H9 (cell line): ENCODE measurements around the gene DDX59. TPM values are rescaled to one million over a fixed set of nuclear protein-coding genes. Genes with fewer than 3 reads are reported as not detected.

Experiments used
- DNase-seq: peaks from one replicate; pipeline ENCODE4 v3.0.0-alpha.2; 2017
- H2AFZ ChIP-seq: one replicate; pipeline ENCODE4 v1.6.1; 2013; ENCODE audit warnings: mild to moderate bottlenecking, low read length, control low read depth, moderate library complexity
- H2AK5ac ChIP-seq: 2 replicates; pipeline ENCODE4 v1.6.1; 2013; ENCODE audit warnings: low read length, control low read depth, mixed read lengths; ENCODE audit not compliant: insufficient read length
- H2BK120ac ChIP-seq: one replicate; pipeline ENCODE4 v1.6.1; 2013; ENCODE audit warnings: low read depth, mild to moderate bottlenecking, low read length, control low read depth, inconsistent platforms; ENCODE audit not compliant: poor library complexity, severe bottlenecking
- H2BK12ac ChIP-seq: 2 replicates; pipeline ENCODE4 v1.6.1; 2013; ENCODE audit warnings: low read length, control low read depth, mixed read lengths, low read depth; ENCODE audit not compliant: insufficient read length
- H2BK15ac ChIP-seq: 2 replicates; pipeline ENCODE4 v1.6.1; 2013; ENCODE audit warnings: low read depth, low read length, control low read depth
- H2BK20ac ChIP-seq: one replicate; pipeline ENCODE4 v1.6.1; 2013; ENCODE audit warnings: low read depth, mild to moderate bottlenecking, low read length, control low read depth, inconsistent platforms; ENCODE audit not compliant: poor library complexity, severe bottlenecking
- H2BK5ac ChIP-seq: 2 replicates; pipeline ENCODE4 v1.6.1; 2013; ENCODE audit warnings: low read length, control low read depth, mixed read lengths; ENCODE audit not compliant: insufficient read length
- H3K14ac ChIP-seq: 2 replicates; pipeline ENCODE4 v1.6.1; 2013; ENCODE audit warnings: low read length, control low read depth; ENCODE audit not compliant: insufficient read depth
- H3K18ac ChIP-seq: 2 replicates; pipeline ENCODE4 v1.6.1; 2013; ENCODE audit warnings: low read depth, mild to moderate bottlenecking, mixed read lengths, low read length, control low read depth; ENCODE audit not compliant: insufficient read length
- H3K23ac ChIP-seq: 2 replicates; pipeline ENCODE4 v1.6.1; 2013; ENCODE audit warnings: low read length, control low read depth, mixed read lengths, low read depth; ENCODE audit not compliant: insufficient read length
- H3K23me2 ChIP-seq: 2 replicates; pipeline ENCODE4 v1.6.1; 2013; ENCODE audit warnings: low read depth, mild to moderate bottlenecking, mixed read lengths, low read length, control low read depth; ENCODE audit not compliant: insufficient read length, poor library complexity, severe bottlenecking
- H3K27ac ChIP-seq: 2 replicates; pipeline ENCODE4 v1.5.1; 2013; ENCODE audit warnings: low read length, control low read depth, mixed read lengths, low read depth; ENCODE audit not compliant: insufficient read length
- H3K27me3 ChIP-seq: 2 replicates; pipeline ENCODE4 v1.6.1; 2013; ENCODE audit warnings: low read length, control low read depth, inconsistent platforms; ENCODE audit not compliant: insufficient read depth
- H3K4ac ChIP-seq: 2 replicates; pipeline ENCODE4 v1.6.1; 2013; ENCODE audit warnings: low read depth, mild to moderate bottlenecking, control low read depth, inconsistent platforms, low read length, moderate library complexity
- H3K4me1 ChIP-seq: 2 replicates; pipeline ENCODE4 v1.6.1; 2013; ENCODE audit warnings: low read length, control low read depth, inconsistent platforms; ENCODE audit not compliant: insufficient read depth
- H3K4me2 ChIP-seq: 2 replicates; pipeline ENCODE4 v1.6.1; 2013; ENCODE audit warnings: low read length, control low read depth, mixed read lengths; ENCODE audit not compliant: insufficient read length, insufficient read depth
- H3K56ac ChIP-seq: 2 replicates; pipeline ENCODE4 v1.6.1; 2013; ENCODE audit warnings: low read depth, mild to moderate bottlenecking, mixed read lengths, low read length, control low read depth; ENCODE audit not compliant: insufficient read length
- H3K79me1 ChIP-seq: 2 replicates; pipeline ENCODE4 v1.6.1; 2013; ENCODE audit warnings: low read depth, mild to moderate bottlenecking, moderate library complexity, low read length, control low read depth, inconsistent platforms; ENCODE audit not compliant: insufficient read depth, poor library complexity, severe bottlenecking
- H3K79me2 ChIP-seq: 2 replicates; pipeline ENCODE4 v1.6.1; 2013; ENCODE audit warnings: low read length, control low read depth, inconsistent platforms; ENCODE audit not compliant: insufficient read depth
- H3K9ac ChIP-seq: 2 replicates; pipeline ENCODE4 v1.6.1; 2013; ENCODE audit warnings: low read length, control low read depth, mixed read lengths; ENCODE audit not compliant: insufficient read length; ENCODE audit errors: extremely low read depth
- H3K9me3 ChIP-seq: one replicate; pipeline ENCODE4 v1.6.1; 2013; ENCODE audit warnings: low read depth, low read length, inconsistent platforms; ENCODE audit not compliant: control insufficient read depth
- H3T11ph ChIP-seq: one replicate; pipeline ENCODE4 v1.6.1; 2013; ENCODE audit warnings: mild to moderate bottlenecking, low read length, control low read depth, inconsistent platforms
- H4K20me1 ChIP-seq: one replicate; pipeline ENCODE4 v1.6.1; 2013; ENCODE audit not compliant: control insufficient read depth, insufficient read length, insufficient read depth
- H4K5ac ChIP-seq: 2 replicates; pipeline ENCODE4 v1.6.1; 2013; ENCODE audit warnings: low read depth, mild to moderate bottlenecking, mixed read lengths, low read length, control low read depth; ENCODE audit not compliant: insufficient read length
- H4K8ac ChIP-seq: replicated peaks from 2 replicates; pipeline ENCODE4 v1.6.1; 2013; ENCODE audit warnings: low read length, control low read depth, mixed read lengths, low read depth; ENCODE audit not compliant: insufficient read length
- H4K91ac ChIP-seq: 2 replicates; pipeline ENCODE4 v1.6.1; 2013; ENCODE audit warnings: low read depth, mild to moderate bottlenecking, moderate library complexity, mixed read lengths, low read length, control low read depth; ENCODE audit not compliant: insufficient read length
- H3K27ac Mint-ChIP-seq, 3 experiments: 2 replicates in 2 of 3; 3 replicates in 1 of 3; pipeline ENCODE4 v1.8.0; 2020 to 2021; ENCODE audit warnings: mixed read lengths in 3 of 3, mild to moderate bottlenecking in 1 of 3, moderate library complexity in 1 of 3
- H3K27me3 Mint-ChIP-seq: 2 replicates; pipeline ENCODE4 v1.8.0; 2021; ENCODE audit warnings: low read depth, mild to moderate bottlenecking, moderate library complexity, mixed read lengths
- H3K36me3 Mint-ChIP-seq, 3 experiments: 2 replicates in 2 of 3; 3 replicates in 1 of 3; pipeline ENCODE4 v1.8.0; 2020 to 2021; ENCODE audit warnings: low read depth in 3 of 3, mixed read lengths in 3 of 3; ENCODE audit not compliant: insufficient read depth in 1 of 3
- H3K4me1 Mint-ChIP-seq, 2 experiments: 2 replicates each; pipeline ENCODE4 v1.8.0; 2020; ENCODE audit warnings: mixed read lengths in 2 of 2
- H3K4me3 Mint-ChIP-seq, 2 experiments: 2 replicates in 1 of 2; 3 replicates in 1 of 2; pipeline ENCODE4 v1.8.0; 2020 to 2021; ENCODE audit warnings: mild to moderate bottlenecking in 2 of 2, mixed read lengths in 2 of 2, moderate library complexity in 1 of 2
- H3K9me3 Mint-ChIP-seq, 2 experiments: 2 replicates in 1 of 2; 3 replicates in 1 of 2; pipeline ENCODE4 v1.8.0; 2020; ENCODE audit warnings: mild to moderate bottlenecking in 2 of 2, mixed read lengths in 2 of 2, moderate library complexity in 1 of 2
- CTCF ChIP-seq: fragments of 200-600 bp; sonication (generic); conservative IDR thresholded peaks from 3 replicates; pipeline ENCODE4 v1.8.0; 2021; ENCODE audit warnings: antibody characterized with exemption, mild to moderate bottlenecking
- WGBS: extraction: QIAGEN DNeasy Blood & Tissue Kit; methylation state at CpG from one replicate; pipeline ENCODE4 v1.1.7; 2013; ENCODE audit warnings: missing lambda C conversion rate, low lambda C conversion rate, mixed read lengths; ENCODE audit not compliant: insufficient read length; ENCODE audit errors: extremely low coverage; 5-methylcytosine and 5-hydroxymethylcytosine counted together
- total RNA-seq: library from RNA; stranded (reverse); gene quantifications from 2 replicates; pipeline ENCODE4 v1.2.1, GENCODE V29; 2021

The DDX59 gene
- total RNA-seq, 1 experiment from 2014 or later, result 14.0 TPM

DNA sequence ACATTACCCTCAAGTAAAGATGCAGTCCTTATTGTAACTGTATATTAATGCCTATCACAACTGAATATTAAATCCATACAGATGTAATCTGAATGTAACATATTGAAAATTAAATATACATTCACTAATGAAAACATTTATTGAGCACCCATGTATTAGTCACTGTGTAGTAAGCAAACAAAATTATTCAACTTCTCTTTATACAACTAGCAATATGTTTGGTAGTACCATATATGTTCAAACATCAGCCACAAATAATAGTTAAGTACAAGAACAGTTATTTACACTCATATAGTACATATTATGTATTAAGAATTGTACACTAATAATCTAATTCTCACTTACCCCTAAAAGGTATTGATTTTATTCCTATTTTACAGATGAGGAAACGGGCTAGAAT, 67.1 kb downstream of the DDX59 start:
- Mint-ChIP-seq H3K4me3 (no peak overlapping the region), H3K27me3 (no peaks in the 10 kb centered on the region), H3K36me3 (peaks cover 19 to 72% (median 61%) of the 10 kb centered on the region in 3 experiments; a peak in 6 of 7 replicates), H3K9me3 (no peaks in the 10 kb centered on the region), H3K27ac (no peak overlapping the region), H3K4me1 (no peaks in the 10 kb centered on the region)
- TF ChIP-seq CTCF, result no peak
- no peak for DNase-seq
- H2BK15ac ChIP-seq, result no peak overlapping the region
- no peaks in the 10 kb centered on the region for H4K20me1 ChIP-seq
- H2AK5ac ChIP-seq, result no peak overlapping the region
- no peaks in the 10 kb centered on the region for H3K23me2 ChIP-seq
- H3K79me2 ChIP-seq, result no peaks in the 10 kb centered on the region
- no peak overlapping the region for H3K56ac ChIP-seq
- H3K4me2 ChIP-seq, result no peak overlapping the region
- H2BK12ac ChIP-seq, result no peak overlapping the region
- no peak overlapping the region for H2BK20ac ChIP-seq
- H2AFZ ChIP-seq, result no peak overlapping the region
- no peak overlapping the region for H3K23ac ChIP-seq
- no peak overlapping the region for H2BK120ac ChIP-seq
- no peak overlapping the region for H4K8ac ChIP-seq
- no peak overlapping the region for H3K9ac ChIP-seq
- H3K4ac ChIP-seq, result no peak overlapping the region
- no peaks in the 10 kb centered on the region for H3K27me3 ChIP-seq
- H4K91ac ChIP-seq, result no peak overlapping the region
- no peak overlapping the region for H2BK5ac ChIP-seq
- H3K79me1 ChIP-seq, result no peaks in the 10 kb centered on the region
- H3K9me3 ChIP-seq, result no peaks in the 10 kb centered on the region
- WGBS, result no CpG with 5 or more reads among the region's 1 CpG
- no peak overlapping the region for H4K5ac ChIP-seq
- no peak overlapping the region for H3K14ac ChIP-seq
- no peak overlapping the region for H3T11ph ChIP-seq
- H3K4me1 ChIP-seq, result no peaks in the 10 kb centered on the region
- no peak overlapping the region for H3K18ac ChIP-seq
- H3K27ac ChIP-seq, result no peak overlapping the region

Other genes starting within 250 kb of the DDX59 start
- 17.9 and 18.2 TPM in 2 replicates for gene KIF14, start 49.2 kb downstream of the DDX59 start, total RNA-seq
- 30.7 and 33.7 TPM in 2 replicates for gene CAMSAP2, start 69.0 kb upstream of the DDX59 start, total RNA-seq
- not detected in 2 replicates for gene GPR25, start 203.1 kb upstream of the DDX59 start, total RNA-seq
- gene INAVA, start 225.0 kb upstream of the DDX59 start, total RNA-seq, result 36.8 and 37.2 TPM in 2 replicates